Testis (tissue), 3 donors: ENCODE results near the gene ABTB1. TPM values are rescaled to one million over a fixed set of nuclear protein-coding genes. Genes with fewer than 3 reads are reported as not detected.

Experiments
- DNase-seq: peaks from one replicate; pipeline ENCODE4 v3.0.0-alpha.2; 2019
- H3K27ac ChIP-seq, 2 donors: fragments of 200-600 bp; sonication (generic); one replicate each; pipeline ENCODE4 v1.5.1; 2019
- H3K27me3 ChIP-seq: fragments of 200-600 bp; sonication (generic); one replicate; pipeline ENCODE4 v1.5.1; 2019
- H3K36me3 ChIP-seq: fragments of 200-600 bp; sonication (generic); one replicate; pipeline ENCODE4 v1.5.1; 2017; ENCODE audit warnings: low read depth; ENCODE audit errors: missing control alignments
- H3K4me1 ChIP-seq: fragments of 200-600 bp; sonication (generic); one replicate; pipeline ENCODE4 v1.5.1; 2019
- H3K4me3 ChIP-seq, 2 donors: fragments of 200-600 bp; sonication (generic); one replicate each; pipeline ENCODE4 v1.5.1; 2017 to 2019
- H3K9me3 ChIP-seq: fragments of 200-600 bp; sonication (generic); one replicate; pipeline ENCODE4 v1.5.1; 2017
- POLR2A ChIP-seq: fragments of 450-650 bp; IDR thresholded peaks from one replicate; pipeline ENCODE4 v1.6.1; 2017; ENCODE audit warnings: antibody characterized with exemption, mild to moderate bottlenecking, moderate library complexity
- WGBS, 2 donors: methylation state at CpG; one replicate each; pipeline ENCODE4 v1.1.5; 2018; 5-methylcytosine and 5-hydroxymethylcytosine counted together
- intact Hi-C: fragments of 100-400 bp; cut with DNase I; formaldehyde crosslinking; loops from one replicate; pipeline ENCODE4 v1.15.1; 2023; ENCODE audit warnings: low total_unique reads
- polyA plus RNA-seq: library from polyadenylated mRNA; stranded (reverse); fragments of 350-450 nt; fragmentation: Illumina TruSeq; extraction: RNeasy Lipid Tissue Mini Kit (QIAGEN cat#74804); gene quantifications from one replicate; pipeline ENCODE4 v1.2.3, GENCODE V29; 2014; ENCODE audit warnings: low read depth, low replicate concordance; ENCODE audit not compliant: insufficient read depth
- total RNA-seq, 2 donors: library from RNA; depleted of rRNA; stranded (reverse); fragments of >200 nt; gene quantifications; one replicate each; pipeline ENCODE4 v1.2.3, GENCODE V29; 2016
- TF ChIP-seq, protein P1 (sequence below), 3 experiments: fragments of 450-650 bp in 2 of 3; fragments of 200-600 bp in 1 of 3; sonication (generic) in 1 of 3; IDR thresholded peaks; one replicate each; pipeline ENCODE4 v1.5.1; 2016 to 2019; ENCODE audit warnings: antibody characterized with exemption in 3 of 3, mild to moderate bottlenecking in 2 of 3, moderate library complexity in 1 of 3

ABTB1 gene
- total and polyA plus RNA-seq, 3 donors from 2014 or later, result 16.7 to 39.1 (median 28.7) TPM

DNA sequence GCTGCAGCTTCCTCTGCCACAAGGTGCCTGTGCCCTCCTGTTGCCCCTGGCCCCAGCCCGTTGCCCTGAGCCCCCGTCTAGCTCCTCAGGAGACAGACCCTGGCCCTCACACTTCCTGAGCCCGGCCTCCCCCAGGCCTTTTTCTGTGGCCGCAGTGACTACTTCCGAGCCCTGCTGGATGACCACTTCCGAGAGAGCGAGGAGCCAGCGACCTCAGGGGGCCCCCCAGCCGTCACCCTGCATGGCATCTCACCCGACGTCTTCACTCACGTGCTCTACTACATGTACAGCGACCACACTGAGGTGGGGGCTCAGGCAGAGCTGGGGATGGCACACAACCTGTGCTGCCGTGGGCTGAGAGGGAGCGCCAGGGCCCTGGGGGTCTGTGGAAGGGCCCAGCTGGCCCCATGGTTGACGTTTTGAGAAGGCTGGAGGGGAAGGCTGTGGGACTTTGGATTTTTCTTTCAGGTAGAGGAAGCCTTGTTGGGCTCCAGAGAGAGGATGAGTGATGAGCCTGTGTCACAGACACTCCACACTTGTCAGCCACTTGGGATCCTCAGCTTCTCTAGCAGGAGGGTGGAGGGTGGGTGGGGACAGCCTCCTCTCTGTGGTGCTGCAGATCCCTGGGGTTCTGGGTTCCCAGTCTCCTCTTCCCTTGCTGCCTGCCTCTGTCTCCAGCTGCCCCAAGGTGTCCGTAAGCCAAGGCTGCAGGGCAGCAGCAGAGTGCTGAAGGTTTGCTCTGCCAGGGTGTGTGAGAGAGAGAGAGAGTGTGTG, 5.0 kb downstream of the ABTB1 start:
- H3K9me3 ChIP-seq, result no peaks in the 10 kb centered on the region
- 90 to 92% methylated on average over 16 to 17 of the region's 17 CpGs for WGBS, 2 donors
- H3K4me1 ChIP-seq, result peaks cover 7% of the 10 kb centered on the region
- no peak overlapping the region for H3K27ac ChIP-seq
- no peak for DNase-seq
- TF ChIP-seq POLR2A, result no peak
- TF ChIP-seq, protein P1, sequence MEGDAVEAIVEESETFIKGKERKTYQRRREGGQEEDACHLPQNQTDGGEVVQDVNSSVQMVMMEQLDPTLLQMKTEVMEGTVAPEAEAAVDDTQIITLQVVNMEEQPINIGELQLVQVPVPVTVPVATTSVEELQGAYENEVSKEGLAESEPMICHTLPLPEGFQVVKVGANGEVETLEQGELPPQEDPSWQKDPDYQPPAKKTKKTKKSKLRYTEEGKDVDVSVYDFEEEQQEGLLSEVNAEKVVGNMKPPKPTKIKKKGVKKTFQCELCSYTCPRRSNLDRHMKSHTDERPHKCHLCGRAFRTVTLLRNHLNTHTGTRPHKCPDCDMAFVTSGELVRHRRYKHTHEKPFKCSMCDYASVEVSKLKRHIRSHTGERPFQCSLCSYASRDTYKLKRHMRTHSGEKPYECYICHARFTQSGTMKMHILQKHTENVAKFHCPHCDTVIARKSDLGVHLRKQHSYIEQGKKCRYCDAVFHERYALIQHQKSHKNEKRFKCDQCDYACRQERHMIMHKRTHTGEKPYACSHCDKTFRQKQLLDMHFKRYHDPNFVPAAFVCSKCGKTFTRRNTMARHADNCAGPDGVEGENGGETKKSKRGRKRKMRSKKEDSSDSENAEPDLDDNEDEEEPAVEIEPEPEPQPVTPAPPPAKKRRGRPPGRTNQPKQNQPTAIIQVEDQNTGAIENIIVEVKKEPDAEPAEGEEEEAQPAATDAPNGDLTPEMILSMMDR (IDR thresholded peaks at IDR 0.05), result no peak
- no peak overlapping the region for H3K4me3 ChIP-seq
- H3K27me3 ChIP-seq, result no peaks in the 10 kb centered on the region
- intact Hi-C loops, result no loop called here
- H3K36me3 ChIP-seq, result no peaks in the 10 kb centered on the region

DNA sequence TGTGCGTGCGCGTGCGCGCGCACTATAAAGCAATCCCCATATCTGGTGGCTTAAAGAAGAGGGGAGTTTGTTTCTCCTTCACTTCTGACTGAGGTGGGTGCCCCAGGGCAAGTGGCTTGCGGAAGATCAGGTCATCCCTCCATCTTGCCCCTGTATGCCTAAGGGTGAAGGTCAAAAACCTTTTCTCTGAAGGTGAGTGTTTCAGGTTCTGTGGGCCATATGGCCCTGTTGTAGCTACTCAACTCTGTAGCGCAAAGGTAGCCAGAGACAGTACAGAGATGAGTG, 5.5 kb downstream of the ABTB1 start:
- WGBS, 2 donors, result 92 to 94% methylated on average over 6 to 8 of the region's 8 CpGs
- Histone ChIP-seq H3K27me3 (no peaks in the 10 kb centered on the region), H3K9me3 (no peaks in the 10 kb centered on the region), H3K36me3 (no peaks in the 10 kb centered on the region), H3K27ac (no peak overlapping the region), H3K4me1 (peaks cover 7% of the 10 kb centered on the region), H3K4me3 (no peak overlapping the region)
- TF ChIP-seq, protein P1 (IDR thresholded peaks at IDR 0.05), result no peak
- TF ChIP-seq POLR2A, result no peak
- no peak for DNase-seq
- intact Hi-C loops, result no loop called here

DNA sequence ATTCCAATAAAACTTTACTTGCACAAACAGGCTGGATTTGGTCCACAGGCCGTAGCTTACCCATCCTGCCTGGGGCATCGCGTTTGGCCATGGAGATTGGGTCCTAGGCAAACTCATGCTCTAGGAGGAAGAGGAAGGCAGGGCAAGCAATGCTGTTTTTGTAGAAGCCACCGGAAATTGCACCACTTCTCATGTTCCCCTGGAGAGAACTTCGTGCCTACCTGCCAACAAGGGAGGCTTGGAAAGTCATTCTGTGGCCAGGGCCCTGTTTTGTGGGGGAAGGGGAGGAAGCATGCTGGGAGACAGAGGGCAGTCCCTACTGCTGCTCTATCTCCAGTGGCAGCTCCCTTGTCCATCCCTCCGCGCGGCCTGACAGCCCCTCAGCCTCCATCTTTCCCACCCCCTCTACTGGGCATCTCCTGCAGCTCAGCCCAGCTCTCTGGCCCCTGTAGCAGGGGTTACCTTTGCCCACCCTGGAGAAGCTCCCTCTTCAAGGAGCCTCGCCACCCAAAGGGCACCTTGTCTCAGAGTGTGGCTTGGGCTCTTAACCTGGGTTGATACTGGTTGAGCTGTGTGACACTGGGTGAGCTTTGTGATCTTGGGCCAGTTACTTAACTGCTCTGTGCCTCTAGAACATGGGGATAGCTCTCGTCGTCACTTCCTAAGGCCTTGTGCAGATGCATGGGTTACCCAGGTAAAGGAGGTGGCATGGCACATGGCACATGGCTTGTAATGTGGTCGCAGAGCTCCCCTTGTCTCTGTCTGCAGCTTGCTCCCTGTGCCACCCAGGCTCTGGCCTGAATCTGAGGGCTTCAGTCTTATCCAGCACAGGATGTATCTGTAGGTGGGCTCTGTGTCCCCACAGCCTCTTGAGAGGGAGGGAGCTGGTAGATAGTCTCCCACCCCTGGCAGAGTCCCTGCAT, 6.1 kb downstream of the ABTB1 start:
- no peak for DNase-seq
- WGBS, 2 donors, result 85 to 88% methylated on average over 11 to 12 of the region's 12 CpGs
- TF ChIP-seq, protein P1 (IDR thresholded peaks at IDR 0.05), result no peak
- no peak for TF ChIP-seq POLR2A
- Histone ChIP-seq H3K36me3 (no peaks in the 10 kb centered on the region), H3K4me3 (no peak overlapping the region), H3K27ac (no peak overlapping the region), H3K27me3 (no peaks in the 10 kb centered on the region), H3K9me3 (no peaks in the 10 kb centered on the region), H3K4me1 (peaks cover 3% of the 10 kb centered on the region)
- intact Hi-C loops, result no loop called here

DNA sequence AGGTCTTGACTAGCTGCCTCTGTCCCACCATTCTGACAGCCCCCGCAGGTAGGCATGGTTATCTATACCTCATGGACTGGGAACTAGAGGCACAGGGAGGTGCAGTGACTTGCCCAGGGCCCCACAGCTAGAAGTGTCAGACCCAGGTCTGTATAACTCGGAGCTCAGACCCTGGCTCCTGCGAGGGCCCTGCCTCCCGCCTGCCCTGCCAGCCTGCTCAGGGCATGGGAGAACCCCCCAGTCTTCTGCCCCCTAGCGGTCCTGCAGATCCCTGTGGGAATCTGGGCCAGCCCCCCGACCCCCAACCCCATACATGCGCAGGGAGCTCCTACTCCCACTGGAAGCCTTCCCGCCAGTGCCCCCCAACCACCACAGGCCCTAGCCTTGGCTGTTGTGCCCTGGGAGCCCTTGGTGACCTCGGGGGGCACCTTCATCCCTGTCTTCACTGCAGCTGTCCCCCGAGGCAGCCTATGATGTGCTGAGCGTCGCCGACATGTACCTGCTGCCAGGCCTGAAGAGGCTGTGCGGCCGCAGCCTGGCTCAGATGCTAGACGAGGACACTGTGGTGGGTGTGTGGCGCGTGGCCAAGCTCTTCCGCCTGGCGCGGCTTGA, 6.9 kb downstream of the ABTB1 start:
- Histone ChIP-seq H3K9me3 (no peaks in the 10 kb centered on the region), H3K36me3 (no peaks in the 10 kb centered on the region), H3K4me3 (no peak overlapping the region), H3K27me3 (no peaks in the 10 kb centered on the region), H3K27ac (no peak overlapping the region), H3K4me1 (no peaks in the 10 kb centered on the region)
- peak; percentile 12 for DNase-seq
- 85% methylated on average over 11 to 21 of the region's 21 CpGs for WGBS, 2 donors
- TF ChIP-seq, protein P1 (IDR thresholded peaks at IDR 0.05), result no peak
- no peak for TF ChIP-seq POLR2A
- intact Hi-C loops, result no loop called here
